ENCODE measurements around the gene FLNB. TPM values are rescaled to one million over a fixed set of nuclear protein-coding genes. Genes with fewer than 3 reads are reported as not detected.

Gene FLNB
- total and polyA plus RNA-seq, 2 of the 4 experiments (the other 2 are of a cell fraction) = 78.0 to 136 TPM

GRCh38 chr3:58029842-58030584, 21.8 kb downstream of the FLNB start:
- H3K23ac ChIP-seq (ENCODE audit: low read depth, low read length) = no peak overlapping the region
- intact Hi-C loops (cut with micrococcal nuclease) = no loop called here
- in situ Hi-C loops (cut with MboI; ENCODE audit: low sequenced_read_pairs) = no loop called here
- H3K9ac ChIP-seq (ENCODE audit: low read depth, low read length) = no peak overlapping the region
- H3K27ac ChIP-seq (ENCODE audit: insufficient read depth, low read length) = no peak overlapping the region
- no peak overlapping the region for H4K91ac ChIP-seq (ENCODE audit: insufficient read depth, low read depth, low read length)
- H3K9me3 ChIP-seq (ENCODE audit: control insufficient read depth, insufficient read depth, low read length) = no peaks in the 10 kb centered on the region
- H2BK15ac ChIP-seq (ENCODE audit: low read depth, low read length) = no peak overlapping the region
- no peak overlapping the region for H2AK9ac ChIP-seq (replicated peaks; ENCODE audit: low read depth, low read length, poor library complexity)
- POLR2A ChIA-PET (ENCODE audit: unreplicated experiment) = no interaction called here
- H3K27me3 ChIP-seq (ENCODE audit: control insufficient read depth, insufficient read depth, low read length) = no peaks in the 10 kb centered on the region
- H3K4me2 ChIP-seq (ENCODE audit: low read depth, low read length) = no peak overlapping the region
- TF ChIP-seq FOS (IDR thresholded peaks at IDR 0.05; ENCODE audit: low read depth, low read length) = no peak
- no peak for TF ChIP-seq POLR2A (IDR thresholded peaks at IDR 0.05; ENCODE audit: low read depth, low read length)
- no peak for TF ChIP-seq RFX5 (IDR thresholded peaks at IDR 0.05; ENCODE audit: low read depth, low read length)
- no peak for TF ChIP-seq RAD21 (IDR thresholded peaks at IDR 0.05; ENCODE audit: low read length)
- no peak for TF ChIP-seq CTCF (conservative IDR thresholded peaks at IDR 0.05; ENCODE audit: low read depth, low read length)
- no peak for TF ChIP-seq MAFK (IDR thresholded peaks at IDR 0.05; ENCODE audit: low read depth, low read length)
- DNase-seq = no peak
- peak overlapping the region; percentile 5; the same call in 1 of the 2 replicates for H3K18ac ChIP-seq (ENCODE audit: low read depth, low read length)
- H4K20me1 ChIP-seq (ENCODE audit: insufficient read depth, low read length) = peaks cover 85% of the 10 kb centered on the region
- H3K14ac ChIP-seq (replicated peaks; ENCODE audit: low read depth, low read length) = peak overlapping the region; percentile 1; the same call in 1 of the 2 replicates
- no peak overlapping the region for H2BK120ac ChIP-seq (ENCODE audit: low read depth, low read length)
- H3K4me1 ChIP-seq (ENCODE audit: control insufficient read depth, insufficient read depth, low read length) = peaks cover 24% of the 10 kb centered on the region
- CTCF ChIA-PET = no interaction called here
- no TSS peak for BruUV-seq (replicated peaks)
- 86% methylated on average over 2 of the region's 5 CpGs; no CpG with 5 or more reads in 1 of the 2 experiments for WGBS, 2 experiments (ENCODE audit: extremely low coverage in 2 of 2, insufficient read length in 1 of 2)
- H3K9me1 ChIP-seq (ENCODE audit: insufficient read depth, low read length) = peaks cover 28% of the 10 kb centered on the region
- H2AFZ ChIP-seq (replicated peaks; ENCODE audit: low read length, poor library complexity) = no peak overlapping the region
- no peak overlapping the region for H4K5ac ChIP-seq (ENCODE audit: low read depth, low read length)
- H3K36me3 ChIP-seq (ENCODE audit: control insufficient read depth, insufficient read depth, low read length) = peaks cover 2% of the 10 kb centered on the region
- no peak overlapping the region for H2AK5ac ChIP-seq (ENCODE audit: low read depth, low read length)
- dilution Hi-C loops (cut with HindIII; ENCODE audit: low sequenced_read_pairs, unreplicated experiment) = no loop called here
- no peak for ATAC-seq (ENCODE audit: low read depth)
- H3K4ac ChIP-seq (ENCODE audit: low read depth, low read length) = no peak overlapping the region
- H3K79me1 ChIP-seq (ENCODE audit: low read depth in 1 of 2, low read length in 2 of 2) = peaks cover 28 to 81% of the 10 kb centered on the region in 2 experiments
- no peak overlapping the region for H3K56ac ChIP-seq (ENCODE audit: extremely low read depth, insufficient read depth, low read length)
- no peak overlapping the region for H2BK20ac ChIP-seq (ENCODE audit: low read depth, low read length)
- no peak overlapping the region for H2BK5ac ChIP-seq (ENCODE audit: low read depth, low read length, poor library complexity, severe bottlenecking)
- no peak overlapping the region for H4K8ac ChIP-seq (ENCODE audit: low read depth in 2 of 2, low read length in 2 of 2)
- no peak overlapping the region for H3K4me3 ChIP-seq (ENCODE audit: insufficient read depth, low read depth, low read length)
